Parathyroid adenoma (tissue), 2 donors: ENCODE results near the gene SELENOV.
A peak's percentile ranks its signal among the peaks of the same experiment; 100 is the strongest.

Source experiments
- H2AFZ ChIP-seq: fragments of 300-600 bp; sonication (generic); one replicate; pipeline ENCODE4 v1.7.0; 2017; ENCODE audit warnings: antibody characterized with exemption, mild to moderate bottlenecking
- H3K27ac ChIP-seq: fragments of 300-600 bp; sonication (generic); one replicate; pipeline ENCODE4 v1.7.0; 2017
- H3K27me3 ChIP-seq: fragments of 300-600 bp; sonication (generic); one replicate; pipeline ENCODE4 v1.7.0; 2017; ENCODE audit warnings: low read length; ENCODE audit not compliant: control insufficient read depth, insufficient read depth
- H3K36me3 ChIP-seq: fragments of 300-600 bp; sonication (generic); one replicate; pipeline ENCODE4 v1.7.0; 2017; ENCODE audit warnings: low read length; ENCODE audit not compliant: control insufficient read depth, insufficient read depth
- H3K4me1 ChIP-seq: fragments of 300-600 bp; sonication (generic); one replicate; pipeline ENCODE4 v1.7.0; 2017; ENCODE audit warnings: control low read depth
- H3K4me2 ChIP-seq: fragments of 300-600 bp; sonication (generic); one replicate; pipeline ENCODE4 v1.7.0; 2017; ENCODE audit warnings: low read length
- H3K4me3 ChIP-seq: fragments of 300-600 bp; sonication (generic); one replicate; pipeline ENCODE4 v1.7.0; 2017; ENCODE audit warnings: low read depth, low read length
- H3K79me2 ChIP-seq: fragments of 300-600 bp; sonication (generic); one replicate; pipeline ENCODE4 v1.7.0; 2017; ENCODE audit warnings: control low read depth
- H3K9ac ChIP-seq: fragments of 300-600 bp; sonication (generic); one replicate; pipeline ENCODE4 v1.7.0; 2017; ENCODE audit warnings: mild to moderate bottlenecking
- H3K9me3 ChIP-seq: fragments of 300-600 bp; sonication (generic); one replicate; pipeline ENCODE4 v1.7.0; 2017; ENCODE audit warnings: low read length; ENCODE audit not compliant: control insufficient read depth
- TF ChIP-seq, protein P1 (sequence below): fragments of 300-600 bp; sonication (generic); IDR thresholded peaks from one replicate; pipeline ENCODE4 v1.7.0; 2017; ENCODE audit warnings: antibody characterized with exemption, mild to moderate bottlenecking
- donor health status: primary hyperparathyroidism.

Gene SELENOV

DNA sequence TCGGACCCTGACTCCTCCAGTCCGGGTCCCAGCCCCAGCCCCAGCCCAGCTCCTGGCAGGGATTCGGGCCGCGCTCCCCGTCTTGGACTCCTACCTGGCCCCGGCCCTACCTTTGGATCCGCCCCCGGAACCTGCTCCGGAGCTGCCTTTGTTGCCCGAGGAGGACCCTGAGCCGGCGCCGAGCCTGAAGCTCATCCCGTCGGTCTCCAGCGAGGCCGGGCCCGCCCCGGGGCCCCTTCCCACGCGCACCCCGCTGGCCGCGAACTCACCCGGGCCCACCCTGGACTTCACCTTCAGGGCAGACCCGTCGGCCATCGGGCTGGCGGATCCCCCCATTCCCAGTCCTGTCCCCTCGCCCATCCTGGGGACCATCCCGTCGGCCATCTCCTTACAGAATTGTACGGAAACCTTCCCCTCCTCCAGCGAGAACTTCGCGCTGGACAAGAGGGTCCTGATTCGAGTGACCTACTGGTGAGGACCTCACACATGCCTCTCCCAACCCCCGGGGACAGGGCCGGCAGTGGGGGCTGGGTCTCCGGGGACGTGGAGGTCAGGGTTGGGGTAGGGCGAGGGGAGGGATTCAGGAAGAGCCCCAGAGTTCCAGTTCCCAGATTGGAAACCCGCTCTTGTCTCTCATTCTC is 732 bp downstream of the SELENOV start:
- H3K9ac ChIP-seq = peak overlapping the region; percentile 78

DNA sequence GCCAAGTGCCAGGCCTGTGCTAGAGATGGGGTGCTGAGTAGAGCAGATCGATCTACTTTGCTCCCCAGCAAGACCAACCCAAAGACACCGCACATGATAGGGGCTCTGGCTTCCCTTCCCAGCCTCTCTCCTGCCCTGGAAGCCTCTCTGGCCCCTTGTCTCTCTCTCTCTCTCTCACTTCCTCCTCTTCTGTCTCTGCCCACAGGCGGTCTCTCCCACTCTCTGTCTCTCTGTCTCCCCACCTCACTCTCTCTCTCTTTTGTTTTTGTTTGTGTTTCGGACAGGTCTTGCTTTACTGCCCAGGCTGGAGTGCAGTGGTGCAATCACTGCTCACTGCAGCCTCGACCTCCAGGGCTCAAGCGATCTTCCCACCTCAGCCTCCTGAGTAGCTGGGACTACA is 1.3 kb downstream of the SELENOV start:
- Histone ChIP-seq H3K27me3 (no peaks in the 10 kb centered on the region), H3K9ac (peak overlapping the region; percentile 78), H3K9me3 (no peaks in the 10 kb centered on the region), H3K4me3 (peak overlapping the region; percentile 84), H3K79me2 (no peaks in the 10 kb centered on the region), H3K4me2 (peak overlapping the region; percentile 91), H2AFZ (peak overlapping the region; percentile 98), H3K27ac (no peak overlapping the region), H3K36me3 (no peaks in the 10 kb centered on the region), H3K4me1 (peaks cover 18% of the 10 kb centered on the region)
- TF ChIP-seq, protein P1, sequence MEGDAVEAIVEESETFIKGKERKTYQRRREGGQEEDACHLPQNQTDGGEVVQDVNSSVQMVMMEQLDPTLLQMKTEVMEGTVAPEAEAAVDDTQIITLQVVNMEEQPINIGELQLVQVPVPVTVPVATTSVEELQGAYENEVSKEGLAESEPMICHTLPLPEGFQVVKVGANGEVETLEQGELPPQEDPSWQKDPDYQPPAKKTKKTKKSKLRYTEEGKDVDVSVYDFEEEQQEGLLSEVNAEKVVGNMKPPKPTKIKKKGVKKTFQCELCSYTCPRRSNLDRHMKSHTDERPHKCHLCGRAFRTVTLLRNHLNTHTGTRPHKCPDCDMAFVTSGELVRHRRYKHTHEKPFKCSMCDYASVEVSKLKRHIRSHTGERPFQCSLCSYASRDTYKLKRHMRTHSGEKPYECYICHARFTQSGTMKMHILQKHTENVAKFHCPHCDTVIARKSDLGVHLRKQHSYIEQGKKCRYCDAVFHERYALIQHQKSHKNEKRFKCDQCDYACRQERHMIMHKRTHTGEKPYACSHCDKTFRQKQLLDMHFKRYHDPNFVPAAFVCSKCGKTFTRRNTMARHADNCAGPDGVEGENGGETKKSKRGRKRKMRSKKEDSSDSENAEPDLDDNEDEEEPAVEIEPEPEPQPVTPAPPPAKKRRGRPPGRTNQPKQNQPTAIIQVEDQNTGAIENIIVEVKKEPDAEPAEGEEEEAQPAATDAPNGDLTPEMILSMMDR = no peak

More for the DNA sequence above, 732 bp downstream of the SELENOV start:
- Histone ChIP-seq H3K36me3 (no peaks in the 10 kb centered on the region), H2AFZ (peak overlapping the region; percentile 98), H3K79me2 (no peaks in the 10 kb centered on the region), H3K27ac (peak overlapping the region; percentile 51), H3K4me1 (peaks cover 15% of the 10 kb centered on the region), H3K4me2 (peak overlapping the region; percentile 91), H3K27me3 (no peaks in the 10 kb centered on the region), H3K4me3 (peak overlapping the region; percentile 84), H3K9me3 (no peaks in the 10 kb centered on the region)
- TF ChIP-seq, protein P1 = no peak

DNA sequence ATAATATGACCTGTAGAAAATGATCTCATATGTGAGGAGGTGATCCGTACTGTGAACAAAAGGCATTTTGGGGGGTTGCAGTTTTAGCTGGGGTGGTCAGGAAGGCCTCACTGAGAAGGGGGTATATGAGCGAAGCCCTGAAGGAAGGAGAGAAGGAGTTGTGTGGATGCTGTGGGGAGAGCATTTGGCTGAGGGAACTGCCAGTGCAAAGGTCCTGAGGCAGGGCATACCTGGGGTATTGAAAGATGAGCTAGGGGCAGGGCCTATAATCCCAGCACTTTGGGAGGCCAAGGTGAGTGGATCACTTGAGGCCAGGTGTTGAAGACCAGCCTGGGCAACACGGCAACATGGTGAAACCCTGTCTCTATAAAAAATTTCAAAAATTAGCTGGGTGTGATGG is 2.5 kb downstream of the SELENOV start:
- TF ChIP-seq, protein P1 = no peak

DNA sequence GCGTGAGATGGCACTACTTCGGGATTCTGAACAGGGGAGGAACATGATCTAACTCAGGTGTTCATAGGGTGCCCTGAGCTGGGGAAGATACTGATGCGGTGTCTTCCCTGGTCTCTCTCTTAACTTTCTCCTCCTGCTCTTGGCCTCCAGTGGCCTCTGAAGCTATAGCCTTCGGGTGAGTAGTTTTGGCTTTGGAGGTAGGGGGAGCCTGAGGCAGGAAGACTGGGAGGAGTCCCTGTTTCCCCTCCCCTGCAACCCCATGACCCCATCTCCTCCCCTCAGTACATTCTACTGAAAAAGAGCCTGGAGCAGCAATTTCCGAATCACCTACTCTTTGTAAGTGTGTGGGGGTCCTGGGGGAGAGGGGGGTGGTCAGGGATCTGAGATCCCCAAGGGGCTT is 3.5 kb downstream of the SELENOV start:
- Histone ChIP-seq H3K27me3 (no peaks in the 10 kb centered on the region), H3K27ac (peak overlapping the region; percentile 86), H3K36me3 (no peaks in the 10 kb centered on the region), H2AFZ (peak overlapping the region; percentile 73), H3K4me2 (peak overlapping the region; percentile 56), H3K79me2 (no peaks in the 10 kb centered on the region), H3K9me3 (no peaks in the 10 kb centered on the region), H3K9ac (no peak overlapping the region), H3K4me1 (peaks cover 18% of the 10 kb centered on the region), H3K4me3 (peak overlapping the region; percentile 63)
- TF ChIP-seq, protein P1 = no peak

More for the DNA sequence above, 2.5 kb downstream of the SELENOV start:
- Histone ChIP-seq H3K9me3 (no peaks in the 10 kb centered on the region), H3K36me3 (no peaks in the 10 kb centered on the region), H2AFZ (no peak overlapping the region), H3K4me3 (no peak overlapping the region), H3K79me2 (no peaks in the 10 kb centered on the region), H3K4me2 (no peak overlapping the region), H3K27ac (no peak overlapping the region), H3K27me3 (no peaks in the 10 kb centered on the region), H3K9ac (no peak overlapping the region), H3K4me1 (peaks cover 18% of the 10 kb centered on the region)

DNA sequence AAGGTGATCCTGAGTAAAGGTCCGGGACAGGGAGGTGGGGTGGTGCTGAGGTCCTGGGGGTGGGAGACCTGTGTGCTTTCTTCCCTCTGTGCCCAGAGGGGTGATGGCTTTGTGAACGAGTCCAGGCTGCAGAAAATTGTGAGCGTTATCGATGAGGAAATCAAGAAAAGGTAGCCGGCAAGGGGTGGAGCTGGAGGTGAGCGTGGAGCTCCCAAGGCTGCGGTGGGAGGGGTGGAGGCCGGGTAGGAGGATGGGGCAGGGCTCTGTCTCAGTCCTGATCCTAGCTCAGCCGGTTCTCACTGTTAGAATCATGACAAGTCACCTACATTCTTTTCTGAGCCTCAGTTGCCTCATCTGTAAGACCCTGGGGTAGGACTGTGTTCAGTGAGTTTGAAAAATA is 4.0 kb downstream of the SELENOV start:
- H2AFZ ChIP-seq = peak overlapping the region; percentile 73
- peak overlapping the region; percentile 86 for H3K27ac ChIP-seq
- no peaks in the 10 kb centered on the region for H3K27me3 ChIP-seq
- H3K9me3 ChIP-seq = no peaks in the 10 kb centered on the region
- no peaks in the 10 kb centered on the region for H3K36me3 ChIP-seq
- H3K4me1 ChIP-seq = peaks cover 18% of the 10 kb centered on the region
- H3K4me3 ChIP-seq = peak overlapping the region; percentile 63
- no peak overlapping the region for H3K9ac ChIP-seq
- peak overlapping the region; percentile 56 for H3K4me2 ChIP-seq
- H3K79me2 ChIP-seq = no peaks in the 10 kb centered on the region
- TF ChIP-seq, protein P1 = no peak
